ENCODE data around the gene SH3TC1. TPM values are rescaled to one million over a fixed set of nuclear protein-coding genes. Genes with fewer than 3 reads are reported as not detected.

SH3TC1 gene
- total RNA-seq, 2 experiments from 2014 or later = 28.5 to 28.8 TPM

DNA sequence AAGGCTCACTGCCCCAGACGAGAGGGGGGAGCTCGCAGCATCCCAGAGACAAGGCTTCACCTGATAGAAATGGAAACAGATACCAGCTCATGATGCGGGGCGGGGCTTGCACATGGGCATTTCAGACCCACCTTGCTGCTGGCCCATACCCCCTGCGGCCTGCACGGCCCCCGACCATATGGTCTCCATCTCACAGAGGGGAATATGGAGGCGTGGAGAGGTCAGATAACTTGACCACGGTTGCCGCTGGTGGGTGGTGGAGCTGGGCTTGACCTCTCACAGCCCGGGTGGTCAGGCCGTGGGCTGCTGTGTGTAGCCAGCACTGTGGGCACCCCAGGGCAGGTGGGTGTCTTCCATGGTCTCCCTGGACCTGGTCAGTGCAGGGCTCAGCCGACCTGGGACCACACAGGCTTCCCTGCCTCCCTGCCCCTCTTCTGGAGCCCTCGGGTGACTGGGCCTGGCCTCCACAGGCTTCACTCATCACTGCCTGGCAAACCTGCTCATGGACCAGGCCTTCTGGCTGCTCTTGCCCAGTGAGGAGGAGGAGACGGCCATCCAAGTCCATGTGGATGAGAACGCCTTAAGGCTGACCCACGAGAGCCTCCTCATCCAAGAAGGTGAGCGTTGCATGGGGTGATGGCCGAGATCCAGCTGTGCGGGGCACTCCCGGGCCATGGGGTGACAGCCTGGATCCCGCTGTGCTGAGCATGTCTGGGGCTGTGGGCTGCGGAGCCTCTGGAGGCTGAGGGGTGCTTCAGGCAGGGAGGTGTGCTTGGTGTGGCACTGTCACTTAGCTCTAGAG lies 16.8 kb downstream of the SH3TC1 start:
- DNase-seq = no peak
- Mint-ChIP-seq H3K27me3 (no peaks in the 10 kb centered on the region), H3K27ac (no peak overlapping the region), H3K4me1 (ENCODE audit: low read depth) (peaks cover 19% of the 10 kb centered on the region), H3K4me3 (no peak overlapping the region), H3K36me3 (peaks cover 12% of the 10 kb centered on the region), H3K9me3 (no peaks in the 10 kb centered on the region)
- intact Hi-C loops (cut with micrococcal nuclease) = no loop called here
- ChIA-PET CTCF (interaction anchor here (1.3 kb wide), 1 partner anchor 187 kb away, joined by 4 read pairs; no protein-coding TSS in a partner anchor), POLR2A (no interaction called here)

DNA sequence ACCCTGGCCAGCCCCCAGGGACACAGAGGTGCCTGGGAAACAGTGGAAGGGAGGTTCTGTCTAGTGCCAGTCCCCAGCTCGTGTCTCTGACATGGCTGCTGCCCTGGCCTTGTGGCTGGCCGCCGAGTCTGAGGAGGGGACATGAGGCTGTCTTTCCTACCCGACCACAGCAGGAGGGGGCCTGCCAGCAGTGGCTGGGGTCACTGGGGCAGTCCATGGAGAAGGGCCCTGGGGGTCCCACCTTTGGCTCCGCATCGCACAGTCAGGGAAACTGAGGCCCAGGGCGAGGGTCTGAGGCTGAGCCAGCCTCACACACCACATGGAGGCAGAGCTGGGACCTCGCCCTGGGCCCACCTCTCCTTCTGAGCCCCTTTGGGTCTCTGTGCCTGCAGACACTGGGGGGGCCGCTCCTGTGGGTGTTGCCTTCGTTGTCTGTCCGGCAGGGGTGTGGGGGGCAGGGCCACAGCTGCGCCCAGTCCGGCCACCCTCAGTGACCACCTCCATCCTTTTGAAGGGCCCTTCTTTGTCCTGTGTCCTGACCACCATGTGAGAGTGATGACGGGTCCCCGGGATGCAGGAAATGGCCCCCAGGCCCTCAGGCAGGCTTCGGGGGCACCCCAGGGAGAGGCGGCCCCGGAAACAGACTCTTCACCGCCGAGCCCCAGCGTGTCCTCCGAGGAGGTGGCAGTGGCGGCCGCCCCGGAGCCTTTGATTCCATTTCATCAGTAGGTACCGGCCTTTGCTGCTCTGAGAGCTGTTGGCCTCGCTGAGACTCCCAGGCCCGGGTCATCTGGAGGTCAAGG lies 17.6 kb downstream of the SH3TC1 start:
- POLR2A ChIA-PET = no interaction called here
- intact Hi-C loops (cut with micrococcal nuclease) = no loop called here
- Mint-ChIP-seq H3K4me3 (no peak overlapping the region), H3K27ac (no peak overlapping the region), H3K36me3 (peaks cover 16% of the 10 kb centered on the region), H3K27me3 (no peaks in the 10 kb centered on the region), H3K4me1 (ENCODE audit: low read depth) (peaks cover 27% of the 10 kb centered on the region), H3K9me3 (no peaks in the 10 kb centered on the region)
- no peak for DNase-seq
- CTCF ChIA-PET = interaction anchor here (1.0 to 1.3 kb wide), 2 partner anchors 26 to 40 kb away, joined by 5 read pairs; no protein-coding TSS in a partner anchor

DNA sequence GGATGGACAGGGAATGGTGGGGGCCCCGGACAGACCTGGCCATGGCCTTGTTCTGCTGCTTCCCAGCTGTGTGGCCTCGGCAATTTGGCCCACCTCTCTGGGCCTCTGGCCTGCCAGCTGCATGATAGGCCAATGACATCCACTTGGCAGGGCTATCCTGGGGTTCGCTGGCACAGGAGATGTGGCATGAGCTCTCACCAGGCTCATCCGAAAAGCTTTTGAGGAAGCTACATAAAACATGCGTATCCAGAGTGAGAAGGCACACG lies 18.1 kb downstream of the SH3TC1 start:
- ChIA-PET POLR2A (no interaction called here), CTCF (interaction anchor here (1.0 to 1.3 kb wide), 2 partner anchors 25 to 41 kb away, joined by 5 read pairs; no protein-coding TSS in a partner anchor)
- H3K27ac Mint-ChIP-seq = no peak overlapping the region

DNA sequence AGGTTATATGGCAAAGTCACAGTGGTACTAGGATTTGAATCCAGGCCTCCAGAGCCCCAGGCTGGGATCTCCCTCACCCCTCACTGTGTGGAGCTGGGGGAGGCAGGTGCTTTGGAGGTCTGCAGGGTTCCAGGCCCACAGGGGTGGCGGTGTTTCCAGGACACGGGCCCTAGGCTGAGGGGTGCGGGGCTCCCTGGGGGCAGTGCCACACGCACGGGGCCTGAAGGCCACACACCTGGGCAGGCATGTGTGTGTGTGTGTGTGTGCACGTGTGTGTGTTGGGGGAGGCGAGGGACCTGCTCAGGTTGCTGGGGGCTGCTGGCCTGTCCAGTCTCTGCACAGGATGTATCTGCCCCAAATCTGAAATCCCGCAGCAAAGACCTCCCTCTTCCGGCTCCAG lies 18.8 kb downstream of the SH3TC1 start:
- DNase-seq = no peak
- Mint-ChIP-seq H3K9me3 (no peaks in the 10 kb centered on the region), H3K4me1 (ENCODE audit: low read depth) (peaks cover 36% of the 10 kb centered on the region), H3K27ac (no peak overlapping the region), H3K27me3 (no peaks in the 10 kb centered on the region), H3K4me3 (no peak overlapping the region), H3K36me3 (peaks cover 21% of the 10 kb centered on the region)
- POLR2A ChIA-PET = interaction anchor here (1.4 kb wide), 1 partner anchor 10 kb away, joined by 3 read pairs; no protein-coding TSS in a partner anchor
- CTCF ChIA-PET = interaction anchor here (1.0 to 1.3 kb wide), 2 partner anchors 24 to 41 kb away, joined by 5 read pairs; no protein-coding TSS in a partner anchor
- intact Hi-C loops (cut with micrococcal nuclease) = no loop called here

More for the DNA sequence above, 18.1 kb downstream of the SH3TC1 start:
- no peaks in the 10 kb centered on the region for H3K27me3 Mint-ChIP-seq
- no peak overlapping the region for H3K4me3 Mint-ChIP-seq
- peaks cover 18% of the 10 kb centered on the region for H3K36me3 Mint-ChIP-seq
- intact Hi-C loops (cut with micrococcal nuclease) = no loop called here
- no peak for DNase-seq
- H3K4me1 Mint-ChIP-seq (ENCODE audit: low read depth) = peaks cover 32% of the 10 kb centered on the region
- H3K9me3 Mint-ChIP-seq = no peaks in the 10 kb centered on the region

DNA sequence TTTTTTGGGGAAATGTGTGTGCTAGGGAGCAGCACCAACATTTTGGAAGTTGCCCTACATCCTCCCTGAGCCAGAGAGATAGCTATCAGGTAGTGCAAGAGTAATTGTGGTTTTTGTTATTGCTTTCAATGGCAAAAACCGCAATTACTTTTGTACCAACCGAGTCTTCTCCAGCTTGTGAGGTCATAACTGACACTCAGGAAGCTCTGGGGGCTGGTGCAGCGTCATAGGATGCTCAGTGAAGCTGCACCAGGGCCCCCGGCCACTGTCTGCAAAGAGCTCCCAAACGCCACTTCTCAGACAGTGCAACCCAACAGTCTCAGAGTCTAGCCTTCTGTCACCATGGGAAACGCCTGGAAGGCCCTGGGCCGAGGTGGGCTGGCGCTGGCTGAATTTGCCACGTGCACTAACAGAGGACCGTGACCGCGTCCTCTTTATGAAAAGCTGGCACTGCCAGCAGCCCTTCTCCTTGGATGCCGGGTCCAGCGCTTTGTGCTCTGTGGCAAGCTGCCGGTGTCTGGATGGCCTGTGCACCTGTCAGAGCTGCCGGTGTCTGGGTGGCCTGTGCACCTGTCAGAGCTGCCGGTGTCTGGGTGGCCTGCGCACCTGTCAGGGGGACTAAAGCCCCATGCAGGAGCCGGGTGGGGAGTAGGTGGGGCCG lies 19.4 kb downstream of the SH3TC1 start:
- H3K4me3 Mint-ChIP-seq = no peak overlapping the region
- ChIA-PET CTCF (no interaction called here), POLR2A (interaction anchor here (1.4 kb wide), 1 partner anchor 9 kb away, joined by 3 read pairs; no protein-coding TSS in a partner anchor)
- H3K27me3 Mint-ChIP-seq = no peaks in the 10 kb centered on the region
- H3K36me3 Mint-ChIP-seq = peaks cover 21% of the 10 kb centered on the region
- DNase-seq = no peak
- H3K9me3 Mint-ChIP-seq = no peaks in the 10 kb centered on the region
- intact Hi-C loops (cut with micrococcal nuclease) = no loop called here
- peaks cover 36% of the 10 kb centered on the region for H3K4me1 Mint-ChIP-seq (ENCODE audit: low read depth)
- no peak overlapping the region for H3K27ac Mint-ChIP-seq

DNA sequence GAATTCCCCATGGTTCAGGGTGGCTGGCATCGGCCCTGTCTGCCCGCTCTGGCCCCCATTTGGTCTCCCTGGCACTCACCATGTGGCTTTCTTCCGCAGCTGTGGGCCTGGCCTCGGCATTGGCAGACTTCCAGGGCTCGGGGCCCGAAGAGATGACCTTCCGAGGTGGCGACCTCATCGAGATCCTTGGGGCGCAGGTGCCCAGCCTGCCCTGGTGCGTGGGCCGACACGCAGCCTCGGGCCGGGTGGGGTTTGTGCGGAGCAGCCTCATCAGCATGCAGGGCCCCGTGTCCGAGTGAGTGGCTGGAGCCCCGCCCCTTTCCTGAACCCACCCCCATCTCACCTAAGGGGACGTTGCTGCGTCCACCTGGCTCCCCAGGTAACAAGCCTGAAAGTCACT lies 20.1 kb downstream of the SH3TC1 start:
- H3K27ac Mint-ChIP-seq = no peak overlapping the region
- peaks cover 27% of the 10 kb centered on the region for H3K36me3 Mint-ChIP-seq
- DNase-seq = no peak
- H3K9me3 Mint-ChIP-seq = no peaks in the 10 kb centered on the region
- POLR2A ChIA-PET = no interaction called here
- peaks cover 36% of the 10 kb centered on the region for H3K4me1 Mint-ChIP-seq (ENCODE audit: low read depth)
- CTCF ChIA-PET = no interaction called here
- no peak overlapping the region for H3K4me3 Mint-ChIP-seq
- intact Hi-C loops (cut with micrococcal nuclease) = no loop called here
- H3K27me3 Mint-ChIP-seq = no peaks in the 10 kb centered on the region

DNA sequence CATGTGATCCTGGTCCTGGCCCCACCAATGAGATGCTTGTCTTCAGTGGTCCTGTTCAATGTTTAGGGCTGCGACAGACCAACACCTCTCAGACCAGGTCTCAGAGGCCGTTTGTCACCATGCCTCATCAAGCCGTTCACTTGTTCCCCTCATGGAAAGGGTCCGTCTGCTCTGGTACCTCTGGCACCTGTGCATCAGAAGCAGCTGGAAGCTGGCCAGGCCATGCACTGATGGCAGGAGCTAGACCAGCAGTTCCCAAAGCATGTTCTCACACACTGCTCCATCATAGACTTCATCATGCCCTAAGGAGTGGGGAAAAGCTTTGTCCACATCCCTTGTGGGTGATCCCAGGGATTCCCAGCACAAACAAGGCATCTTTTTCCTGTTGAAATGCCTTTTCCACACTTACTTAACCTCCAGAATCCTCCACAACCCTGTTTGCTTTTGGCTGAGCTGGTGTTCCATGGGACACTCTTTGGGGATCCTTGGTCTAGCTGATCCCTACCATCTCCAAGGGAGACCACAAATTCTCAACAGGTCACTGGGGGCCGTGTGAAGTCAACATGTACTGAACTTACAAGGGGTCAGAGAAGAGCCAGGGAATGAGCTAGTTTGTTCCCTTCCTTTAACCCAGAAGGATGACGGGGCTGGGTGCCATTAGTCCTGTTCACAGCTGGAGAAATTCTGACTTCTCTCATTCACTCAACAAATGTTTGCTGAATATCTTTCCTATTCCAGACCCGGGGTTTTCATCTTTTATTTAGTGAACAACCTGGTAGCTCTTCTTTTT lies 21.8 kb downstream of the SH3TC1 start:
- Mint-ChIP-seq H3K27ac (no peak overlapping the region), H3K27me3 (no peaks in the 10 kb centered on the region), H3K4me1 (ENCODE audit: low read depth) (peaks cover 42% of the 10 kb centered on the region), H3K36me3 (peaks cover 33% of the 10 kb centered on the region), H3K9me3 (no peaks in the 10 kb centered on the region), H3K4me3 (no peak overlapping the region)
- POLR2A ChIA-PET = interaction anchor here (0.6 to 1.1 kb wide), 4 partner anchors 19 to 576 kb away, joined by 3 to 5 read pairs (median 4); partner anchors contain the start of gene SH3TC1
- intact Hi-C loops (cut with micrococcal nuclease) = loop anchor here (2.0 kb wide), 1 partner anchor 20 kb away; no protein-coding TSS in a partner anchor
- DNase-seq = no peak
- CTCF ChIA-PET = interaction anchor here (0.7 to 1.3 kb wide), 2 partner anchors 15 to 44 kb away, joined by 3 to 6 read pairs; no protein-coding TSS in a partner anchor

DNA sequence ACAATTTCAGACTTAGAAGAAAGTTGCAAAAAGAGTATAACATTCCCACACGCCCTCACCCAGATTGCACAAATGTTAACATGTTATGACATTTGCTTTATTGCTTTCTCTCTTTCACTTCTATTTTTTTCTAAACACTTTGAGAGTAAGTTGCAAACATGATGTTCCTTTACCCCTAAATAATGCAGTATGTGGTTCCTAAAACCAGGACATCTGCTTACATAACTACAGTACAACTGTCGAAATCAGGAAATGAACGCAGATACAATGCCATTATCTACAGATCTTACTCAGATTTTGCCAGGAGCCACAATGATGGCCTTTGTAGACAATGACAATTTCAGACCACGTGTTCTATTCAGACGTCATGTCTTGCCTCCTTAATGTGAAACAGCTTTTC lies 22.4 kb downstream of the SH3TC1 start:
- ChIA-PET POLR2A (interaction anchor here (0.6 to 1.1 kb wide), 4 partner anchors 20 to 576 kb away, joined by 3 to 5 read pairs (median 4); partner anchors contain the start of gene SH3TC1), CTCF (interaction anchor here (0.7 to 1.3 kb wide), 2 partner anchors 14 to 45 kb away, joined by 3 to 6 read pairs; no protein-coding TSS in a partner anchor)
- intact Hi-C loops (cut with micrococcal nuclease) = loop anchor here (2.0 kb wide), 1 partner anchor 21 kb away; no protein-coding TSS in a partner anchor
- no peak overlapping the region for H3K4me3 Mint-ChIP-seq
- peaks cover 43% of the 10 kb centered on the region for H3K4me1 Mint-ChIP-seq (ENCODE audit: low read depth)
- H3K36me3 Mint-ChIP-seq = peaks cover 33% of the 10 kb centered on the region
- H3K27me3 Mint-ChIP-seq = no peaks in the 10 kb centered on the region
- H3K27ac Mint-ChIP-seq = no peak overlapping the region
- DNase-seq = no peak
- no peaks in the 10 kb centered on the region for H3K9me3 Mint-ChIP-seq

DNA sequence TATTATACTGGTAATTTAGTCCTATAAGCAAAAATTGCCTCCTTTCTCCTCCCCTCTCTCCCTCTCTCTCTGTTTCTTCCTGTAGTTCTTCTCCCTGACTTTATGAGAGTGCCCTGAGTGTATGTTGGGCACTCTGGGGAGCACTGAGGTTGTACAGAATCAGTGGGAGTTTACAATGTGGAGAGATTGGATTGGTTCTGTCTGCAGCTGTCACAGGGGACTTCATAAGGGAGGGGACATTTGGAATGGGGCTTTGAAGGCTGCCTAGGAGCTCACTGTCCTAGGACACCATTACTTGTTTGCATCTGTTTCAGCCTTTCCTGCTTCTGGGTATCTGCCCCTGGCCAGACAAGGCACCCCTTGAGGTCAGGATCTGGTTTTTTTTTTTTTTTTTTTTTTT lies 22.9 kb downstream of the SH3TC1 start:
- ChIA-PET CTCF (interaction anchor here (1.3 kb wide), 1 partner anchor 45 kb away, joined by 3 read pairs; no protein-coding TSS in a partner anchor), POLR2A (interaction anchor here (1.1 kb wide), 1 partner anchor 20 kb away, joined by 4 read pairs; no protein-coding TSS in a partner anchor)
- H3K27me3 Mint-ChIP-seq = no peaks in the 10 kb centered on the region
- peaks cover 45% of the 10 kb centered on the region for H3K4me1 Mint-ChIP-seq (ENCODE audit: low read depth)
- H3K4me3 Mint-ChIP-seq = no peak overlapping the region
- intact Hi-C loops (cut with micrococcal nuclease) = loop anchor here (2.0 kb wide), 1 partner anchor 21 kb away; no protein-coding TSS in a partner anchor
- DNase-seq = no peak
- no peak overlapping the region for H3K27ac Mint-ChIP-seq
- no peaks in the 10 kb centered on the region for H3K9me3 Mint-ChIP-seq
- H3K36me3 Mint-ChIP-seq = peaks cover 36% of the 10 kb centered on the region

DNA sequence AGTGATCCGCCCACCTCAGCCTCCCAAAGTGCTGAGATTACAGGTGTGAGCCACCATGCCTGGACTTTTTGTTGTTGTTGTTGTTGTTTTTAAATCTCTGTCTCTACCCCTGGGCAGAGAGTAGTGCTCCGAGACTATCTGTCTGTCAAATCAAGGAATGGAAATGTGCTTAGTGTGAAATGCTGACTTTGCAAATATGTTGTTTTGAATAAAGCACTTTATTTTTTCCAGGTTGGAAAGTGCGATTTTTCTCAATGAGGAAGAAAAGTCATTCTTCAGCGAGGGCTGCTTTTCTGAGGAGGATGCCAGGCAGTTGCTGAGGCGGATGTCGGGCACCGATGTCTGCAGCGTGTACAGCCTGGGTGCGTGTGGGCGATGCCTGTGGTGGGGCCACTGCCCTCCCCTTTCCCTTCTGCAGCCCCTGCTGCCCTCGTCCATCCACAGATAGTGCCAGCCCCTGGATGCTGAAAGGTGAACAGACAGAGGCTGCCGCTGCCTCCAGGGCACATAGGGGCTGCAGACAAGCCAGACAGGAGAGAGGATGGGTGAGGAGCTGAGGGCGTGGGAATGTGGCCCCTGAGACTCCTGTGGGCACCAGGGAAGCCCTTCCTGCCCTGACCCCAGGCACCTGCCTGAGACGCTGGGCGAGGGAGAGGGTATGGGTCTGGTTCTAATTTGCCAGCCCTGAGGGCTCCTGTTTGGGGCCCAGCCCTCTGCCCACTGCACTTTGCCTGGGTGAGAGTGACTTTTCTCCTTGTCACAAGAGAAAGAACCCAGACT lies 23.7 kb downstream of the SH3TC1 start:
- DNase-seq = no peak
- peaks cover 43% of the 10 kb centered on the region for H3K4me1 Mint-ChIP-seq (ENCODE audit: low read depth)
- peaks cover 36% of the 10 kb centered on the region for H3K36me3 Mint-ChIP-seq
- no peak overlapping the region for H3K27ac Mint-ChIP-seq
- H3K4me3 Mint-ChIP-seq = no peak overlapping the region
- no peaks in the 10 kb centered on the region for H3K9me3 Mint-ChIP-seq
- intact Hi-C loops (cut with micrococcal nuclease) = no loop called here
- ChIA-PET CTCF (interaction anchor here (1.3 kb wide), 1 partner anchor 46 kb away, joined by 3 read pairs; no protein-coding TSS in a partner anchor), POLR2A (no interaction called here)
- no peaks in the 10 kb centered on the region for H3K27me3 Mint-ChIP-seq

All from activated CD4-positive, alpha-beta memory T cell treated with anti-CD3 and anti-CD28 coated beads for 36 hours (primary cell).